ENCODE results near the gene NAA35.

DNA sequence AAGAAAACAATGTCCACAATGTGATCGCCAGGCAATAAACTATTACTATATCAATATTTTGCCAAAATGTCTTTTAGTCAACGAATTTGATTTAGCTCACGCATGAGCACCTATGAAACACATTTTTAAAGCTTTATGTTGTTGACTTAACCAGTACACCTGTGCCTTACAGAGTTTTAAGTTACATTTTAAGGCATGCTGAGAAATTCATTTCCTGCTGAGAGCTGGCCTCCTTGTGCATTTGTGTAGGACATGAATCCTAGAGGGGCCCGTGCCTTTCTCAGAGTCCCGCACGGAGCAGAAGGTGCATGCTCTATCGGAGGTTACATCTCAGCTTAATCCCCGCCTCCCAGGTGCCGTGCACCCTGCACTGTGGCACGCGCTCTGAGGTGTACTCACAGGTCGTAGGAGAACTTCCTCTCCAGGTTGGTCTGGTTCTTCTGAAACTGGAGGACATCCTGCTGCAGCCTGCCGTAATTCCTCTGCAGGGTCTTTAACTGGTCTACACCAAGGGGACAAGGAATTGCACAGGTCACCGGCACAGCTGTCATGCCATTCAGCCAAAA, 105.2 kb downstream of the NAA35 start:
- TF ChIP-seq, protein P1, sequence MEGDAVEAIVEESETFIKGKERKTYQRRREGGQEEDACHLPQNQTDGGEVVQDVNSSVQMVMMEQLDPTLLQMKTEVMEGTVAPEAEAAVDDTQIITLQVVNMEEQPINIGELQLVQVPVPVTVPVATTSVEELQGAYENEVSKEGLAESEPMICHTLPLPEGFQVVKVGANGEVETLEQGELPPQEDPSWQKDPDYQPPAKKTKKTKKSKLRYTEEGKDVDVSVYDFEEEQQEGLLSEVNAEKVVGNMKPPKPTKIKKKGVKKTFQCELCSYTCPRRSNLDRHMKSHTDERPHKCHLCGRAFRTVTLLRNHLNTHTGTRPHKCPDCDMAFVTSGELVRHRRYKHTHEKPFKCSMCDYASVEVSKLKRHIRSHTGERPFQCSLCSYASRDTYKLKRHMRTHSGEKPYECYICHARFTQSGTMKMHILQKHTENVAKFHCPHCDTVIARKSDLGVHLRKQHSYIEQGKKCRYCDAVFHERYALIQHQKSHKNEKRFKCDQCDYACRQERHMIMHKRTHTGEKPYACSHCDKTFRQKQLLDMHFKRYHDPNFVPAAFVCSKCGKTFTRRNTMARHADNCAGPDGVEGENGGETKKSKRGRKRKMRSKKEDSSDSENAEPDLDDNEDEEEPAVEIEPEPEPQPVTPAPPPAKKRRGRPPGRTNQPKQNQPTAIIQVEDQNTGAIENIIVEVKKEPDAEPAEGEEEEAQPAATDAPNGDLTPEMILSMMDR (IDR thresholded peaks at IDR 0.05; ENCODE audit: extremely low read depth in 1 of 2, insufficient read depth in 1 of 2, low read depth in 1 of 2, low read length in 2 of 2), result no peak
- no peak for TF ChIP-seq POLR2A (IDR thresholded peaks at IDR 0.05; ENCODE audit: low read depth, low read length)
- TF ChIP-seq POLR2AphosphoS5 (IDR thresholded peaks at IDR 0.05; ENCODE audit: insufficient read depth, low read depth, low read length), result no peak
- TF ChIP-seq JUN (IDR thresholded peaks at IDR 0.05; ENCODE audit: borderline replicate concordance, insufficient read depth, insufficient read length, low read depth), result no peak
- TF ChIP-seq MYC (IDR thresholded peaks at IDR 0.05; ENCODE audit: low read depth, low read length), result no peak
- TF ChIP-seq, protein P2, sequence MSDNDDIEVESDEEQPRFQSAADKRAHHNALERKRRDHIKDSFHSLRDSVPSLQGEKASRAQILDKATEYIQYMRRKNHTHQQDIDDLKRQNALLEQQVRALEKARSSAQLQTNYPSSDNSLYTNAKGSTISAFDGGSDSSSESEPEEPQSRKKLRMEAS (IDR thresholded peaks at IDR 0.05; ENCODE audit: insufficient read depth, insufficient read length), result no peak
- no peak for TF ChIP-seq EZH2 (IDR thresholded peaks at IDR 0.05; ENCODE audit: borderline replicate concordance, low read depth, low read length, severe bottlenecking)
